ENCODE results near the gene LMTK3. TPM values are rescaled to one million over a fixed set of nuclear protein-coding genes. Genes with fewer than 3 reads are reported as not detected.
A peak's percentile ranks its signal among the peaks of the same experiment; 100 is the strongest.

Gene LMTK3
- total and polyA plus RNA-seq, 9 of the 15 experiments (the other 6 are each of a cell fraction or from before 2014, with no cell fraction given) = 0.35 to 12.3 (median 2.0) TPM; not detected in 2

- TF ChIP-seq HCFC1 (IDR thresholded peaks at IDR 0.05; ENCODE audit: low read depth, low read length) (no peak), NR0B1 (IDR thresholded peaks at IDR 0.05; ENCODE audit: partially characterized antibody) (no peak), RNF2 (IDR thresholded peaks at IDR 0.05) (0 out of 2 replicates have a peak, but pooled peaks have one; percentile 19), ZBTB40 (IDR thresholded peaks at IDR 0.05) (no peak), ZBTB40 (CRISPR knock-in tag; IDR thresholded peaks at IDR 0.05) (no peak), TEAD1 (CRISPR knock-in tag; IDR thresholded peaks at IDR 0.05) (no peak), ZNF436 (CRISPR knock-in tag; IDR thresholded peaks at IDR 0.05) (no peak), CUX1 (CRISPR knock-in tag; IDR thresholded peaks at IDR 0.05) (no peak), TRIM28 (IDR thresholded peaks at IDR 0.05) (no peak)
- TF ChIP-seq, protein P1, sequence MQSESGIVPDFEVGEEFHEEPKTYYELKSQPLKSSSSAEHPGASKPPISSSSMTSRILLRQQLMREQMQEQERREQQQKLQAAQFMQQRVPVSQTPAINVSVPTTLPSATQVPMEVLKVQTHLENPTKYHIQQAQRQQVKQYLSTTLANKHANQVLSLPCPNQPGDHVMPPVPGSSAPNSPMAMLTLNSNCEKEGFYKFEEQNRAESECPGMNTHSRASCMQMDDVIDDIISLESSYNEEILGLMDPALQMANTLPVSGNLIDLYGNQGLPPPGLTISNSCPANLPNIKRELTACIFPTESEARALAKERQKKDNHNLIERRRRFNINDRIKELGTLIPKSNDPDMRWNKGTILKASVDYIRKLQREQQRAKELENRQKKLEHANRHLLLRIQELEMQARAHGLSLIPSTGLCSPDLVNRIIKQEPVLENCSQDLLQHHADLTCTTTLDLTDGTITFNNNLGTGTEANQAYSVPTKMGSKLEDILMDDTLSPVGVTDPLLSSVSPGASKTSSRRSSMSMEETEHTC (IDR thresholded peaks at IDR 0.05) = no peak
These were observed 42.2 kb upstream of the LMTK3 start (continued) for GRCh38 chr19:48553676-48554384.
